ENCODE data around the gene ABCB11. TPM values are rescaled to one million over a fixed set of nuclear protein-coding genes. Genes with fewer than 3 reads are reported as not detected.

Gene ABCB11
- total and polyA plus RNA-seq, 2 donors (not counting 3 experiments of a cell fraction or from before 2014, with no cell fraction given): 0.22 to 0.44 TPM

- peak overlapping the region; percentile 52 for H2AFZ ChIP-seq (ENCODE audit: low read depth, low read length)
- FAIRE-seq (peak; percentile 55), DNase-seq (ENCODE audit: low read depth, low spot score) (no peak)
- H4K20me1 ChIP-seq (replicated peaks; ENCODE audit: control insufficient read depth, extremely low read depth, insufficient read depth, low read length): no peaks in the 10 kb centered on the region
- no peak for TF ChIP-seq JUN (IDR thresholded peaks at IDR 0.05; ENCODE audit: borderline replicate concordance, insufficient read depth, insufficient read length, low read depth)
- no peak for TF ChIP-seq POLR2A (IDR thresholded peaks at IDR 0.05; ENCODE audit: low read depth, low read length)
- no peak for TF ChIP-seq EZH2 (IDR thresholded peaks at IDR 0.05; ENCODE audit: borderline replicate concordance, low read depth, low read length, severe bottlenecking)
- TF ChIP-seq MYC (IDR thresholded peaks at IDR 0.05; ENCODE audit: low read depth, low read length): no peak
- no peak for TF ChIP-seq FOS (IDR thresholded peaks at IDR 0.05; ENCODE audit: borderline replicate concordance, insufficient read depth, low read length)
- no peak for TF ChIP-seq GATA2 (IDR thresholded peaks at IDR 0.05; ENCODE audit: insufficient read depth, insufficient read length, low read depth, low read length)
- TF ChIP-seq POLR2AphosphoS5 (IDR thresholded peaks at IDR 0.05; ENCODE audit: insufficient read depth, low read depth, low read length): no peak
- no peak for TF ChIP-seq MAX (IDR thresholded peaks at IDR 0.05; ENCODE audit: insufficient read depth, insufficient read length)
- no peak for TF ChIP-seq CTCF (IDR thresholded peaks at IDR 0.05; ENCODE audit: extremely low read depth in 1 of 2, insufficient read depth in 1 of 2, low read depth in 1 of 2, low read length in 2 of 2)
- intact Hi-C loops (cut with micrococcal nuclease) (loop anchor here (1.0 kb wide), 1 partner anchor 9 kb away; no protein-coding TSS in a partner anchor), dilution Hi-C loops (cut with MboI; ENCODE audit: extremely low pct_ligation_motif_present, low sequenced_read_pairs) (no loop called here)
- ChIA-PET POLR2A (interaction anchor here (1.5 kb wide), 1 partner anchor 9 kb away, joined by 7 read pairs; no protein-coding TSS in a partner anchor), CTCF (interaction anchor here (0.7 to 2.2 kb wide), 11 partner anchors 8 to 229 kb away, joined by 3 to 13 read pairs (median 4); no protein-coding TSS in a partner anchor)
- peaks cover 56% of the 10 kb centered on the region for H3K4me1 ChIP-seq (ENCODE audit: control insufficient read depth, extremely low read depth, insufficient read depth, low read length)
- TSS peak; percentile 13 for BruUV-seq (replicated peaks)
- H3K4me2 ChIP-seq (ENCODE audit: insufficient read depth, low read length): peak overlapping the region; percentile 68
- H3K27ac ChIP-seq (ENCODE audit: insufficient read depth, low read depth, low read length): peak overlapping the region; percentile 90
- H3K27me3 ChIP-seq (ENCODE audit: control insufficient read depth in 2 of 2, insufficient read depth in 2 of 2, low read length in 2 of 2): no peaks in the 10 kb centered on the region
- no peaks in the 10 kb centered on the region for H3K36me3 ChIP-seq (ENCODE audit: control insufficient read depth in 2 of 2, extremely low read depth in 1 of 2, insufficient read depth in 2 of 2, low read length in 2 of 2)
- no peaks in the 10 kb centered on the region for H3K79me2 ChIP-seq (ENCODE audit: control insufficient read depth, insufficient read depth, low read length)
- no peaks in the 10 kb centered on the region for H3K9me1 ChIP-seq (replicated peaks; ENCODE audit: control insufficient read depth, extremely low read depth, insufficient read depth, low read length)
- no peaks in the 10 kb centered on the region for H3K9me3 ChIP-seq (replicated peaks; ENCODE audit: control insufficient read depth, insufficient read depth, low read length)
- H3K4me3 ChIP-seq (replicated peaks in 1 of 3; ENCODE audit: insufficient read depth in 1 of 3, low read depth in 1 of 3, low read length in 3 of 3): no peak overlapping the region
- H3K9ac ChIP-seq (replicated peaks; ENCODE audit: extremely low read depth, insufficient read depth, low read length): peak overlapping the region; percentile 44
These were observed 39.1 kb downstream of the ABCB11 start for GRCh38 chr2:168992026-168992425.

Data from endothelial cell of umbilical vein (primary cell).